Measurements from ENCODE around the gene ABCC4. TPM values are rescaled to one million over a fixed set of nuclear protein-coding genes. Genes with fewer than 3 reads are reported as not detected.

ABCC4 gene
- total and polyA plus RNA-seq, 2 experiments from 2014 or later: 4.3 to 12.2 TPM

DNA sequence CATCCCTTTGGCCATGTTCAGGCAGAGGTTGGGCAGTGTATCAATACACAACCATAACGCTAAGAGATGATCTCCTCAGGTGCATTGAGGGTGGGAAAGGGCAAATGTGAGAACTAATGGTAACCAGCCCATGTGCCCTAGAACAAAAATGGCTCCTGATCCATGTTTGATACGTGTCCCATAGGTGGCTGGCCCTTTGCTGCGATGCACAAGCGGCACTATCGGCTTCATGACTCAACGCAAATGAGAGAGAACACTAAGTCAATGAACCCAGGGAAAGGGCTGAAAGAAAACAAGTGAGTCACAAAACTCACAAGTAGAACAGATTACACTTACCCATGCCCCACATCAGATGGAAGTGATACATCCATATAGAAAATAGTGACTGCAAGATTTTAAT is 201.7 kb downstream of the ABCC4 start:
- no peak overlapping the region for H3K4me3 ChIP-seq
- DNase-seq (ENCODE audit: low spot score) (no peak), ATAC-seq (no peak)
- no peaks in the 10 kb centered on the region for H3F3A ChIP-seq (replicated peaks; ENCODE audit: low read depth)
- no peaks in the 10 kb centered on the region for H3K79me2 ChIP-seq (replicated peaks; ENCODE audit: insufficient read depth)
- Mint-ChIP-seq H3K36me3 (ENCODE audit: low read depth) (peaks cover 12% of the 10 kb centered on the region; the same call in 2 of the 3 replicates), H3K27me3 (ENCODE audit: insufficient read depth, low read depth, poor library complexity) (peaks cover 2% of the 10 kb centered on the region), H3K4me3 (no peak overlapping the region), H3K4me1 (no peaks in the 10 kb centered on the region), H3K27ac (no peak overlapping the region), H3K9me3 (peaks cover 5% of the 10 kb centered on the region)
- no peaks in the 10 kb centered on the region; the same call in 1 of the 2 replicates for H3K36me3 ChIP-seq (ENCODE audit: insufficient read depth)
- TF ChIP-seq NANOG (IDR thresholded peaks at IDR 0.05; ENCODE audit: borderline replicate concordance) (no peak), ETS1 (IDR thresholded peaks at IDR 0.05) (no peak), ZNF114 (CRISPR knock-in tag; IDR thresholded peaks at IDR 0.05) (no peak), EZH2phosphoT487 (IDR thresholded peaks at IDR 0.05; ENCODE audit: unreplicated experiment) (no peak), EZH2 (IDR thresholded peaks at IDR 0.05; ENCODE audit: low read depth, unreplicated experiment) (no peak)
- no peaks in the 10 kb centered on the region for H4K20me1 ChIP-seq (replicated peaks; ENCODE audit: insufficient read depth)
- H3K9me2 ChIP-seq (ENCODE audit: insufficient read depth): no peaks in the 10 kb centered on the region
- no peak overlapping the region for H3K4me2 ChIP-seq
- H2AFZ ChIP-seq: no peak overlapping the region
- H3K4me1 ChIP-seq (ENCODE audit: insufficient read depth): peaks cover 4% of the 10 kb centered on the region; the same call in 1 of the 2 replicates
- H3K27ac ChIP-seq (ENCODE audit: low read depth): no peak overlapping the region
- no peaks in the 10 kb centered on the region for H3K27me3 ChIP-seq (ENCODE audit: insufficient read depth)

GRCh38 chr13:95098916-95099315 is 202.3 kb downstream of the ABCC4 start:
- peaks cover 12% of the 10 kb centered on the region; the same call in 2 of the 3 replicates for H3K36me3 Mint-ChIP-seq (ENCODE audit: low read depth)
- no peak overlapping the region for H3K27ac ChIP-seq (ENCODE audit: low read depth)
- no peak overlapping the region for H3K27ac Mint-ChIP-seq
- no peaks in the 10 kb centered on the region for H3K9me2 ChIP-seq (ENCODE audit: insufficient read depth)
- H3K4me3 Mint-ChIP-seq: no peak overlapping the region
- no peaks in the 10 kb centered on the region for H4K20me1 ChIP-seq (replicated peaks; ENCODE audit: insufficient read depth)
- no peak overlapping the region for H3K4me2 ChIP-seq
- H3K4me1 Mint-ChIP-seq: no peaks in the 10 kb centered on the region
- peaks cover 5% of the 10 kb centered on the region for H3K9me3 Mint-ChIP-seq
- no peak for ATAC-seq
- H2AFZ ChIP-seq: no peak overlapping the region
- no peaks in the 10 kb centered on the region for H3K79me2 ChIP-seq (replicated peaks; ENCODE audit: insufficient read depth)
- peaks cover 2% of the 10 kb centered on the region for H3K27me3 Mint-ChIP-seq (ENCODE audit: insufficient read depth, low read depth, poor library complexity)
- H3K36me3 ChIP-seq (ENCODE audit: insufficient read depth): no peaks in the 10 kb centered on the region; the same call in 1 of the 2 replicates
- no peak overlapping the region for H3K4me3 ChIP-seq
- no peaks in the 10 kb centered on the region for H3F3A ChIP-seq (replicated peaks; ENCODE audit: low read depth)
- DNase-seq (ENCODE audit: low spot score): no peak
- no peaks in the 10 kb centered on the region for H3K27me3 ChIP-seq (ENCODE audit: insufficient read depth)
- H3K4me1 ChIP-seq (ENCODE audit: insufficient read depth): peaks cover 4% of the 10 kb centered on the region; the same call in 1 of the 2 replicates
- no peak for TF ChIP-seq POLR2AphosphoS5 (IDR thresholded peaks at IDR 0.05; ENCODE audit: low read depth)
- TF ChIP-seq JUNB (IDR thresholded peaks at IDR 0.05; ENCODE audit: unreplicated experiment): no peak
- TF ChIP-seq, protein P1, sequence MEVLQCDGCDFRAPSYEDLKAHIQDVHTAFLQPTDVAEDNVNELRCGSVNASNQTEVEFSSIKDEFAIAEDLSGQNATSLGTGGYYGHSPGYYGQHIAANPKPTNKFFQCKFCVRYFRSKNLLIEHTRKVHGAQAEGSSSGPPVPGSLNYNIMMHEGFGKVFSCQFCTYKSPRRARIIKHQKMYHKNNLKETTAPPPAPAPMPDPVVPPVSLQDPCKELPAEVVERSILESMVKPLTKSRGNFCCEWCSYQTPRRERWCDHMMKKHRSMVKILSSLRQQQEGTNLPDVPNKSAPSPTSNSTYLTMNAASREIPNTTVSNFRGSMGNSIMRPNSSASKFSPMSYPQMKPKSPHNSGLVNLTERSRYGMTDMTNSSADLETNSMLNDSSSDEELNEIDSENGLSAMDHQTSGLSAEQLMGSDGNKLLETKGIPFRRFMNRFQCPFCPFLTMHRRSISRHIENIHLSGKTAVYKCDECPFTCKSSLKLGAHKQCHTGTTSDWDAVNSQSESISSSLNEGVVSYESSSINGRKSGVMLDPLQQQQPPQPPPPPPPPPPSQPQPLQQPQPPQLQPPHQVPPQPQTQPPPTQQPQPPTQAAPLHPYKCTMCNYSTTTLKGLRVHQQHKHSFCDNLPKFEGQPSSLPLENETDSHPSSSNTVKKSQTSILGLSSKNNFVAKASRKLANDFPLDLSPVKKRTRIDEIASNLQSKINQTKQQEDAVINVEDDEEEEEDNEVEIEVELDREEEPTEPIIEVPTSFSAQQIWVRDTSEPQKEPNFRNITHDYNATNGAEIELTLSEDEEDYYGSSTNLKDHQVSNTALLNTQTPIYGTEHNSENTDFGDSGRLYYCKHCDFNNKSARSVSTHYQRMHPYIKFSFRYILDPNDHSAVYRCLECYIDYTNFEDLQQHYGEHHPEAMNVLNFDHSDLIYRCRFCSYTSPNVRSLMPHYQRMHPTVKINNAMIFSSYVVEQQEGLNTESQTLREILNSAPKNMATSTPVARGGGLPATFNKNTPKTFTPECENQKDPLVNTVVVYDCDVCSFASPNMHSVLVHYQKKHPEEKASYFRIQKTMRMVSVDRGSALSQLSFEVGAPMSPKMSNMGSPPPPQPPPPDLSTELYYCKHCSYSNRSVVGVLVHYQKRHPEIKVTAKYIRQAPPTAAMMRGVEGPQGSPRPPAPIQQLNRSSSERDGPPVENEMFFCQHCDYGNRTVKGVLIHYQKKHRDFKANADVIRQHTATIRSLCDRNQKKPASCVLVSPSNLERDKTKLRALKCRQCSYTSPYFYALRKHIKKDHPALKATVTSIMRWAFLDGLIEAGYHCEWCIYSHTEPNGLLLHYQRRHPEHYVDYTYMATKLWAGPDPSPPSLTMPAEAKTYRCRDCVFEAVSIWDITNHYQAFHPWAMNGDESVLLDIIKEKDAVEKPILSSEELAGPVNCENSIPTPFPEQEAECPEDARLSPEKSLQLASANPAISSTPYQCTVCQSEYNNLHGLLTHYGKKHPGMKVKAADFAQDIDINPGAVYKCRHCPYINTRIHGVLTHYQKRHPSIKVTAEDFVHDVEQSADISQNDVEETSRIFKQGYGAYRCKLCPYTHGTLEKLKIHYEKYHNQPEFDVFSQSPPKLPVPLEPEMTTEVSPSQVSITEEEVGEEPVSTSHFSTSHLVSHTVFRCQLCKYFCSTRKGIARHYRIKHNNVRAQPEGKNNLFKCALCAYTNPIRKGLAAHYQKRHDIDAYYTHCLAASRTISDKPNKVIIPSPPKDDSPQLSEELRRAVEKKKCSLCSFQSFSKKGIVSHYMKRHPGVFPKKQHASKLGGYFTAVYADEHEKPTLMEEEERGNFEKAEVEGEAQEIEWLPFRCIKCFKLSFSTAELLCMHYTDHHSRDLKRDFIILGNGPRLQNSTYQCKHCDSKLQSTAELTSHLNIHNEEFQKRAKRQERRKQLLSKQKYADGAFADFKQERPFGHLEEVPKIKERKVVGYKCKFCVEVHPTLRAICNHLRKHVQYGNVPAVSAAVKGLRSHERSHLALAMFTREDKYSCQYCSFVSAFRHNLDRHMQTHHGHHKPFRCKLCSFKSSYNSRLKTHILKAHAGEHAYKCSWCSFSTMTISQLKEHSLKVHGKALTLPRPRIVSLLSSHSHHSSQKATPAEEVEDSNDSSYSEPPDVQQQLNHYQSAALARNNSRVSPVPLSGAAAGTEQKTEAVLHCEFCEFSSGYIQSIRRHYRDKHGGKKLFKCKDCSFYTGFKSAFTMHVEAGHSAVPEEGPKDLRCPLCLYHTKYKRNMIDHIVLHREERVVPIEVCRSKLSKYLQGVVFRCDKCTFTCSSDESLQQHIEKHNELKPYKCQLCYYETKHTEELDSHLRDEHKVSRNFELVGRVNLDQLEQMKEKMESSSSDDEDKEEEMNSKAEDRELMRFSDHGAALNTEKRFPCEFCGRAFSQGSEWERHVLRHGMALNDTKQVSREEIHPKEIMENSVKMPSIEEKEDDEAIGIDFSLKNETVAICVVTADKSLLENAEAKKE (CRISPR knock-in tag; IDR thresholded peaks at IDR 0.05): no peak
- TF ChIP-seq CREB1 (CRISPR knock-in tag; IDR thresholded peaks at IDR 0.05; ENCODE audit: low read depth): no peak
- no peak for TF ChIP-seq STAT1 (IDR thresholded peaks at IDR 0.05; ENCODE audit: unreplicated experiment)
- TF ChIP-seq ZNF331 (CRISPR knock-in tag; IDR thresholded peaks at IDR 0.05; ENCODE audit: low read depth): no peak
- TF ChIP-seq NANOG (IDR thresholded peaks at IDR 0.05; ENCODE audit: borderline replicate concordance): no peak
- no peak for TF ChIP-seq ZNF114 (CRISPR knock-in tag; IDR thresholded peaks at IDR 0.05)
- no peak for TF ChIP-seq EZH2phosphoT487 (IDR thresholded peaks at IDR 0.05; ENCODE audit: unreplicated experiment)
- TF ChIP-seq REST (IDR thresholded peaks at IDR 0.05; ENCODE audit: unreplicated experiment): no peak
